ENCODE results near the gene OGT.
A peak's percentile ranks its signal among the peaks of the same experiment; 100 is the strongest.
"Not testable (repeated sequence)": the region's sequence is repeated elsewhere in the genome, so short reads cannot be mapped to it uniquely, and the experiment has no call there.

OGT gene

GRCh38 chrX:71532753-71533425 is at the start of gene OGT:
OGT (plus strand) TSS chrX:71533104; CDS start chrX:71533300, 196 bp downstream.
- DNase-seq (peak; percentile 87 to 95), ATAC-seq (peak; percentile 89)
- Mint-ChIP-seq H3K27me3 (no peaks in the 10 kb centered on the region), H3K4me1 (peaks cover 24% of the 10 kb centered on the region), H3K4me3 (peak within 1 kb of the TSS; percentile 94 to 95), H3K27ac (peak within 1 kb of the TSS; percentile 99 to 100), H3K9me3 (no peaks in the 10 kb centered on the region)

- H3K9me3 Mint-ChIP-seq, result no peaks in the 10 kb centered on the region
- ATAC-seq, result no peak
- no peak overlapping the region for H3K27ac Mint-ChIP-seq
- DNase-seq, result no peak
- no peak overlapping the region for H3K4me3 Mint-ChIP-seq
- H3K4me1 Mint-ChIP-seq, result peaks cover 16% of the 10 kb centered on the region
- H3K27me3 Mint-ChIP-seq, result no peaks in the 10 kb centered on the region
Measured at GRCh38 chrX:71487814-71488213, 45.1 kb upstream of the OGT start.

DNA sequence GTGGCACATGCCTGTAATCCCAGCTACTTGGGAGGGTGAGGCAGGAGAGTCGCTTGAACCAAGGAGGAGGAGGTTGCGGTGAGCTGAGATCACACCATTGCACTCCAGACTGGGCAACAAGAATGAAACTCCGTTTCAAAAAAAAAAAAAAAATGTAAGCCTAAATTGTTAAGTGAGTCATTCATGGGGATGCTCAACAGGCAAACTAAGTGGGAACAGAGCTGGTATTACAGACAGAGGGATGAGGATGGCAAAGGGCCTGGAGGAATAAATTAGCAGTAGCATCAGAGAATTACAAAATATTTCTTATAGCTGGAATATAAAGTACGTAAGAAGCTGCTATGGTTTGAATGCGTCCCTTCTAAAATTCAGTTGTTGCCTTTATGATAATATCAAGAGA is 43.4 kb upstream of the OGT start:
- H3K27me3 Mint-ChIP-seq, result no peaks in the 10 kb centered on the region
- no peak overlapping the region for H3K27ac Mint-ChIP-seq
- H3K9me3 Mint-ChIP-seq, result no peaks in the 10 kb centered on the region
- H3K4me3 Mint-ChIP-seq, result no peak overlapping the region
- DNase-seq (no peak), ATAC-seq (no peak)
- H3K4me1 Mint-ChIP-seq, result peaks cover 16% of the 10 kb centered on the region

- Mint-ChIP-seq H3K9me3 (no peaks in the 10 kb centered on the region), H3K27ac (peak overlapping the region; percentile 74 to 93), H3K27me3 (no peaks in the 10 kb centered on the region), H3K4me1 (peaks cover 16% of the 10 kb centered on the region), H3K4me3 (peak overlapping the region; percentile 85 to 91)
- ATAC-seq (peak; percentile 87), DNase-seq (peak; percentile 46 to 52)
Measured at GRCh38 chrX:71492231-71493065, 40.5 kb upstream of the OGT start.

GRCh38 chrX:71493111-71493613 is 39.7 kb upstream of the OGT start:
- H3K27ac Mint-ChIP-seq, result no peak overlapping the region
- peak overlapping the region; percentile 85 to 91 for H3K4me3 Mint-ChIP-seq
- no peaks in the 10 kb centered on the region for H3K27me3 Mint-ChIP-seq
- ATAC-seq (no peak), DNase-seq (no peak)
- peaks cover 16% of the 10 kb centered on the region for H3K4me1 Mint-ChIP-seq
- no peaks in the 10 kb centered on the region for H3K9me3 Mint-ChIP-seq

DNA sequence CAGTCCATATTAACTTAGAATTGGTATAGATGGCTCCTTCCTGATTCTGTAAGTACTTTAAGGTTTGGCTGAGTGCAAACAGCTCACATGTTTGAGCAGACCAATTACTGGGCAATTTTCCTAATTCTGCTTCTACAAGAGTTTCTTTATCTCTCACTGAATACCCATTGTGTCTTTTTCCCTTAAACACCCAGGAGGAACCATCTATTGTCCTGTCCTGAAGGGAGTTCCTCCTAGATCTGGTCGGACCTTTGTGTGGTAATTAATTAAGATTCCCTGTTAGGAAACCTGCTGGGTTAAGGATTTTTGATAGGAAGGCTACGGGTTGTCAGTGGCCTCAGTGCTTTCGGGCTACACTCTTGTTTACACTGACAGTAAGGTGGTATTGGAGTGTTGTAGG is 36.9 kb upstream of the OGT start:
- H3K27ac Mint-ChIP-seq, DNase-seq, H3K9me3 Mint-ChIP-seq, ATAC-seq, H3K4me3 Mint-ChIP-seq, H3K27me3 Mint-ChIP-seq, H3K4me1 Mint-ChIP-seq: not testable (repeated sequence)

DNA sequence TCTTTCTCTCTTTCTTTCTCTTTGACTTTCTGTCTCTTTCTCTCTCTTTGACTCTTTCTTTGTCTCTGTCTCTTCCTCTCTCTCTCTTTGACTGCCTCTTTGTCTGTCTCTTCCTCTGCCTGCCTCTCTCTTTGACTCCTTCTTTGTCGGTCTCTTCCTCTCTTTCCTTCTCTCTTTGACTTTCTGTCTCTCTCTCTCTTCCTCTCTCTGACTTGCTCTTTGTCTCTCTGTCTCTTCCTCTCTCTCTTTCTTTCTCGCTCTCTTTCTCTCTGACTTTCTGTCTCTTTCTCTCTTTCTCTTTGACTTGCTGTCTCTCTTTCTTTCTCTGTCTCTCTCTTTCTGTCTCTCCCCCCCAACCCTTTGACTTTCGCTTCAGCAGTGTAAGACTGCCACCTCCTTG is 36.4 kb upstream of the OGT start:
- Mint-ChIP-seq H3K9me3 (no peaks in the 10 kb centered on the region), H3K27me3 (no peaks in the 10 kb centered on the region), H3K4me3 (no peak overlapping the region), H3K4me1 (peaks cover 6% of the 10 kb centered on the region), H3K27ac (peak overlapping the region in 1 of 2 donors; percentile 3)
- DNase-seq (no peak), ATAC-seq (no peak)

GRCh38 chrX:71502080-71502479 is 30.8 kb upstream of the OGT start:
- H3K4me1 Mint-ChIP-seq, ATAC-seq, H3K9me3 Mint-ChIP-seq, DNase-seq, H3K27ac Mint-ChIP-seq, H3K27me3 Mint-ChIP-seq, H3K4me3 Mint-ChIP-seq: not testable (repeated sequence)

GRCh38 chrX:71504346-71504745 is 28.6 kb upstream of the OGT start:
- Mint-ChIP-seq H3K27ac (no peak overlapping the region), H3K4me3 (no peak overlapping the region), H3K4me1 (no peaks in the 10 kb centered on the region), H3K9me3 (no peaks in the 10 kb centered on the region), H3K27me3 (no peaks in the 10 kb centered on the region)
- DNase-seq (no peak), ATAC-seq (no peak)

GRCh38 chrX:71509289-71509688 is 23.6 kb upstream of the OGT start:
- Mint-ChIP-seq H3K27ac (no peak overlapping the region), H3K9me3 (peaks cover 0 to 6% of the 10 kb centered on the region in 2 donors), H3K27me3 (no peaks in the 10 kb centered on the region), H3K4me3 (no peak overlapping the region), H3K4me1 (peaks cover 10% of the 10 kb centered on the region)
- no peak for DNase-seq
- ATAC-seq, result no peak

DNA sequence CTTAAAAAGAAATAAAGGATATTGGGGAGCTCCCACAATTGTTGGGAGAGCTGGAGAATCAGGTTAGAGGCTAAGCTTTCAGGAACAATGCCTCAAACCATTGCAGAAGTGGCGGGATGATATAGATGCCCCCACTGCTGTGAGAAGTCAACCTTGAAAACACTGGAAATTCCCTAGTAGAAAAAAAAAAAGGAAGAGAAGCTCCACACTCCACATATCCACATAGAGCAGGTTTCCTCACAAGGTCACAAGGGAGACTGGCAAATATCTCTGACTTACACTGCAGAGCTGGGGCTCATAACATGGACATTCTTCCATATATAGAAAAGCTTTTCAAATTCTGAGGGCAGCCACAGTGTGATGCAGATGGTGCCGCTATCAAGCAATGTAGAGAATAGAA is 22.7 kb upstream of the OGT start:
- H3K9me3 Mint-ChIP-seq, result peaks cover 0 to 6% of the 10 kb centered on the region in 2 donors
- H3K4me1 Mint-ChIP-seq, result peaks cover 19% of the 10 kb centered on the region
- H3K4me3 Mint-ChIP-seq, result no peak overlapping the region
- no peaks in the 10 kb centered on the region for H3K27me3 Mint-ChIP-seq
- H3K27ac Mint-ChIP-seq, result no peak overlapping the region
- DNase-seq (no peak), ATAC-seq (no peak)

DNA sequence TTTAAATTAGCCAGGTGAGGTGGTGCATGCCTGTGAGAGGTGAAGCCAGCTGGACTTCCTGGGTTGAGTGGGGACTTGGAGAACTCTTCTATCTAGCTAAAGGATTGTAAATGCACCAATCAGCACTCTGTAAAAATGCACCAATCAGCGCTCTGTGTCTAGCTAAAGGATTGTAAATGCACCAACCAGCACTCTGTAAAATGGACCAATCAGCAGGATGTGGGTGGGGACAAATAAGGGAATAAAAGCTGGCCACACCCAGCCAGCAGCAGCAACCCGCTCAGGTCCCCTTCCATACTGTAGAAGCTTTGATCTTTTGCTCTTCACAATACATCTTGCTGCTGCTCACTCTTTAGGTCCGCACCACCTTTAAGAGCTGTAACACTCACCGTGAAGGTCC is 19.2 kb upstream of the OGT start:
- DNase-seq, H3K27me3 Mint-ChIP-seq, H3K4me3 Mint-ChIP-seq, H3K9me3 Mint-ChIP-seq, H3K27ac Mint-ChIP-seq, ATAC-seq: not testable (repeated sequence)
- H3K4me1 Mint-ChIP-seq, result peaks cover 25% of the 10 kb centered on the region

- ATAC-seq (peak; percentile 100), DNase-seq (peak in 1 of 2 donors; percentile 57)
- H3K27ac Mint-ChIP-seq, result peak overlapping the region; percentile 79 to 93
- H3K9me3 Mint-ChIP-seq, result peaks cover 0 to 6% of the 10 kb centered on the region in 2 donors
- no peaks in the 10 kb centered on the region for H3K27me3 Mint-ChIP-seq
- H3K4me1 Mint-ChIP-seq, result peaks cover 25% of the 10 kb centered on the region
- H3K4me3 Mint-ChIP-seq, result peak overlapping the region; percentile 69 to 77
Measured at GRCh38 chrX:71514367-71515037, 18.4 kb upstream of the OGT start.

GRCh38 chrX:71515038-71515396 is 17.9 kb upstream of the OGT start:
- no peak overlapping the region for H3K27ac Mint-ChIP-seq
- ATAC-seq, result no peak

DNA sequence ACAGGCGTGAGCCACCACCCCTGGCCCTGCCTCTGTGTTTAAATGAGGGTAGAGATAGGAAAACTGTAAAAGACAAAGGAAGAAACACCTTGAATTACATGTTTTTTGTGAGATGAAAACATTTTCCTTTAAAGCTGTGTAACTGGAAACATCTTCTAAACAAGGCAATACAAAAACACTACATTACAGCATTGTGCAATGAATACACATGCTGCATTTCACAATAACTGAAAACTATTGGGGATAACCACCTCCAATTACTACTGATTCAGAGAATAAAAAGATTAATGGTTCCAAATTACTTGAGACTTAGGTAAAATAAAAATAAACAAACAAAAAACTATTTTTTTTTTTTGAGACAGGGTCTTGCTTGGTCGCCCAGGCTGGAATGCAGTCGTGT is 7.6 kb upstream of the OGT start:
- Mint-ChIP-seq H3K4me3 (no peak overlapping the region), H3K27ac (no peak overlapping the region), H3K4me1 (peaks cover 7% of the 10 kb centered on the region), H3K9me3 (no peaks in the 10 kb centered on the region), H3K27me3 (no peaks in the 10 kb centered on the region)
- no peak for DNase-seq
- no peak for ATAC-seq

More at GRCh38 chrX:71515038-71515396, 17.9 kb upstream of the OGT start:
- Mint-ChIP-seq H3K4me3 (no peak overlapping the region), H3K4me1 (peaks cover 25% of the 10 kb centered on the region), H3K27me3 (no peaks in the 10 kb centered on the region), H3K9me3 (peaks cover 0 to 6% of the 10 kb centered on the region in 2 donors)
- no peak for DNase-seq

Data from stimulated activated naive CD8-positive, alpha-beta T cell treated with anti-CD3 and anti-CD28 coated beads, Interleukin-15, amount 100 ng/mL, for 72 hours (primary cell).